PC-9 (cell line): ENCODE results near the gene BAD.

Source experiments
- EZH2 ChIP-seq: fragments of 200-600 bp; sonication (generic); IDR thresholded peaks from 2 replicates; pipeline ENCODE4 v1.8.0; 2017; ENCODE audit warnings: antibody characterized with exemption, low read depth
- TF ChIP-seq, protein P1 (sequence below): fragments of 200-600 bp; sonication (generic); conservative IDR thresholded peaks from 2 replicates; pipeline ENCODE4 v1.6.1; 2017; ENCODE audit warnings: mixed run types, antibody characterized with exemption, mild to moderate bottlenecking, moderate library complexity

DNA sequence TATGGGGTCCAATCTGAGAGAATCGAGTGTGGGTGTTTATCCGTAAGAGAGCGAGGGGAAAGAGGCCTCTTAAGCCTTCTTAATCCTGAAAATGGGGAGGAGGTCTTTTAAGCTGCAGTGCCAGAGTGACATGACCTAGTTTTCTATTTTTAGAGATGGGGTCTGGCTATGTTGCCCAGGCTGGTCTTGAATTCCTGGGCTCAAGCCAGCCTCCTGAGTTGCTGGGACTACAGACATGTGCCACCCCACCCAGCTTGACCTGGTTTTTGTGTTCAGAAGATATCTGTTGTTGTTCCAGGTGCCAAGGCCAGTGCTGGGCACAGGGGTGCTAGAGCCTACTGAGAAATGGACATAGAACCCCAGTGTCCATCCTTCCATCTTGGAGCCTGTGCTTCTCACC lies 1.4 kb downstream of the BAD start:
- TF ChIP-seq, protein P1, sequence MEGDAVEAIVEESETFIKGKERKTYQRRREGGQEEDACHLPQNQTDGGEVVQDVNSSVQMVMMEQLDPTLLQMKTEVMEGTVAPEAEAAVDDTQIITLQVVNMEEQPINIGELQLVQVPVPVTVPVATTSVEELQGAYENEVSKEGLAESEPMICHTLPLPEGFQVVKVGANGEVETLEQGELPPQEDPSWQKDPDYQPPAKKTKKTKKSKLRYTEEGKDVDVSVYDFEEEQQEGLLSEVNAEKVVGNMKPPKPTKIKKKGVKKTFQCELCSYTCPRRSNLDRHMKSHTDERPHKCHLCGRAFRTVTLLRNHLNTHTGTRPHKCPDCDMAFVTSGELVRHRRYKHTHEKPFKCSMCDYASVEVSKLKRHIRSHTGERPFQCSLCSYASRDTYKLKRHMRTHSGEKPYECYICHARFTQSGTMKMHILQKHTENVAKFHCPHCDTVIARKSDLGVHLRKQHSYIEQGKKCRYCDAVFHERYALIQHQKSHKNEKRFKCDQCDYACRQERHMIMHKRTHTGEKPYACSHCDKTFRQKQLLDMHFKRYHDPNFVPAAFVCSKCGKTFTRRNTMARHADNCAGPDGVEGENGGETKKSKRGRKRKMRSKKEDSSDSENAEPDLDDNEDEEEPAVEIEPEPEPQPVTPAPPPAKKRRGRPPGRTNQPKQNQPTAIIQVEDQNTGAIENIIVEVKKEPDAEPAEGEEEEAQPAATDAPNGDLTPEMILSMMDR: no peak
- no peak for TF ChIP-seq EZH2
